Tibial artery (tissue), 4 donors: Measurements from ENCODE around the gene GLT1D1.

Source experiments
- DNase-seq, 2 donors: peaks; one replicate each; pipeline ENCODE4 v3.0.0-alpha.2; 2019
- H3K27ac ChIP-seq, 2 donors: fragments of 200-600 bp; sonication (generic) in 1 of 2; 1 replicate in 1 of 2; 2 replicates in 1 of 2; pipeline ENCODE4 v1.5.1; 2018 to 2019; ENCODE audit warnings: mild to moderate bottlenecking in 1 of 2
- H3K27me3 ChIP-seq, 2 donors: fragments of 200-600 bp; sonication (generic) in 1 of 2; one replicate each; pipeline versions ENCODE4 v1.5.1 to v1.6.0; 2016 to 2019
- H3K36me3 ChIP-seq, 3 donors: fragments of 200-600 bp; sonication (generic) in 2 of 3; one replicate each; pipeline ENCODE4 v1.5.1; 2016 to 2019; ENCODE audit warnings: mild to moderate bottlenecking in 2 of 3
- H3K4me1 ChIP-seq, 4 donors: fragments of 200-600 bp; sonication (generic) in 2 of 4; 1 replicate in 3 of 4; 2 replicates in 1 of 4; pipeline ENCODE4 v1.5.1; 2016 to 2019
- H3K4me3 ChIP-seq, 2 donors: fragments of 200-600 bp; sonication (generic) in 1 of 2; 1 replicate in 1 of 2; 2 replicates in 1 of 2; pipeline ENCODE4 v1.5.1; 2018 to 2019; ENCODE audit warnings: mild to moderate bottlenecking in 2 of 2
- H3K9me3 ChIP-seq, 3 donors: fragments of 200-600 bp; sonication (generic) in 1 of 3; one replicate each; pipeline ENCODE4 v1.5.1; 2016 to 2019
- intact Hi-C: fragments of 100-400 bp; cut with DNase I; formaldehyde crosslinking; loops from one replicate; pipeline ENCODE4 v1.15.0; 2023; ENCODE audit warnings: low total_unique reads
- TF ChIP-seq, protein P1 (sequence below), 2 experiments: fragments of 200-600 bp in 1 of 2; fragments of 450-650 bp in 1 of 2; IDR thresholded peaks; one replicate each; pipeline ENCODE4 v1.5.1; 2017 to 2019; ENCODE audit warnings: antibody characterized with exemption in 2 of 2, mild to moderate bottlenecking in 1 of 2, moderate library complexity in 1 of 2

The GLT1D1 gene

DNA sequence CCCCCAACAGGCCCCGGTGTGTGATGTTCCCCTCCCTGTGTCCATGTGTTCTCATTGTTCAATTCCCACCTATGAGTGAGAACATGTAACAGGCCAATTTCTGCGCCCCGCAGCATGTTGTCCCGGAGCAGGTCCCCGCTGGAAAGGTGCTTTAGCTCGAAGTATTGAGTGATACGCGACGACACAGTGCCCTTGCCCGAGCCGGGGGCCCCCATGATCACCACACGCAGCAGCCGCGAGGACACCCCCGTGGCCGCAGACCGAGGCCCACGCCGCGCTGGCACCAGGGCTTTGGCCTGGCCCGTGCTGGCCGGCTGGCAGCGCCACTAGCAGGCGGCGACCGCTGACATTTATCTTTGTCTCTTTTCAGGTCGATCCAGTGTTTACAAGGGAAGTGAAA is 91.7 kb downstream of the GLT1D1 start:
- Histone ChIP-seq H3K9me3 (no peaks in the 10 kb centered on the region), H3K4me3 (no peak overlapping the region), H3K27ac (no peak overlapping the region), H3K36me3 (no peaks in the 10 kb centered on the region), H3K27me3 (peaks cover 0 to 2% of the 10 kb centered on the region in 2 donors), H3K4me1 (no peaks in the 10 kb centered on the region)
- intact Hi-C loops = no loop called here
- DNase-seq = no peak
- TF ChIP-seq, protein P1, sequence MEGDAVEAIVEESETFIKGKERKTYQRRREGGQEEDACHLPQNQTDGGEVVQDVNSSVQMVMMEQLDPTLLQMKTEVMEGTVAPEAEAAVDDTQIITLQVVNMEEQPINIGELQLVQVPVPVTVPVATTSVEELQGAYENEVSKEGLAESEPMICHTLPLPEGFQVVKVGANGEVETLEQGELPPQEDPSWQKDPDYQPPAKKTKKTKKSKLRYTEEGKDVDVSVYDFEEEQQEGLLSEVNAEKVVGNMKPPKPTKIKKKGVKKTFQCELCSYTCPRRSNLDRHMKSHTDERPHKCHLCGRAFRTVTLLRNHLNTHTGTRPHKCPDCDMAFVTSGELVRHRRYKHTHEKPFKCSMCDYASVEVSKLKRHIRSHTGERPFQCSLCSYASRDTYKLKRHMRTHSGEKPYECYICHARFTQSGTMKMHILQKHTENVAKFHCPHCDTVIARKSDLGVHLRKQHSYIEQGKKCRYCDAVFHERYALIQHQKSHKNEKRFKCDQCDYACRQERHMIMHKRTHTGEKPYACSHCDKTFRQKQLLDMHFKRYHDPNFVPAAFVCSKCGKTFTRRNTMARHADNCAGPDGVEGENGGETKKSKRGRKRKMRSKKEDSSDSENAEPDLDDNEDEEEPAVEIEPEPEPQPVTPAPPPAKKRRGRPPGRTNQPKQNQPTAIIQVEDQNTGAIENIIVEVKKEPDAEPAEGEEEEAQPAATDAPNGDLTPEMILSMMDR (IDR thresholded peaks at IDR 0.05) = no peak

DNA sequence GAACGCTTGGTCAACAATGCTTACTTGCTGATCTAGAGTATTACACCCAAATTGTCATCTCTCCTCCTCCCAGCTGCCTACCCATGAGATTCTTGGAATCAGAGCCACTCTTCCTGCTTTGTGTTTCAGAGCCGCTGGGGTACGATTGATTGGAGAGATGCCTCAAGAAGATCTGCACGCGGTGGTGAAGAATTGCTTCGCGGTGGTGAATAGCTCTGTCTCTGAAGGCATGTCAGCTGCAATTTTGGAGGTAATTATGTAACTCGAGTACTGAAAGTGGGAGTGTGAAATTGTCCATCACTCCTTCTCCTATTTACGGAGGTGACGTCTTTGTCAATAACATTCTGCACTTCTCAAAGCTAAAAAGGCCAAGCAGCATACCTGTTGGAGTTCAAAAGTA is 93.9 kb downstream of the GLT1D1 start:
- no peaks in the 10 kb centered on the region for H3K4me1 ChIP-seq
- no peaks in the 10 kb centered on the region for H3K9me3 ChIP-seq
- no peaks in the 10 kb centered on the region for H3K36me3 ChIP-seq
- no peak for DNase-seq
- H3K4me3 ChIP-seq = no peak overlapping the region
- TF ChIP-seq, protein P1 (IDR thresholded peaks at IDR 0.05) = no peak
- intact Hi-C loops = no loop called here
- no peak overlapping the region for H3K27ac ChIP-seq
- peaks cover 0 to 2% of the 10 kb centered on the region in 2 donors for H3K27me3 ChIP-seq

DNA sequence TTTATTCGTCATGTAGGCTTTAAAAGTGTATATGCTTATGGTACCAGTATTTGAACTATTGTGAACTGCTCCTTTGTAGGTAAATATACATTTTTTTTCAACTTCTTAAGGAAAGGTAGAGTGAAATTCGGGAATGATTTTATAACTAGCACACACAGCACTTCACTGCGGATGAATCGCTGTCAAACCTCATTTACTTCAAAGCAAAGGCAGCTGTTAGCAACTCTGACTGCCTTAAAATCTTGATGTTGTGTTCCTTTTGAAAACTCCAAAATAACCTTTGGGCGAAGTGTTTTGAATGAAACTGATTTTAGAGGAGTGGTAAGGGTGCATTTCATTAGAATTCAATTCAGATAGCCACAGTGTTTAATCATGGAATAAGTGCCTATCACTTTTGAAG is 95.8 kb downstream of the GLT1D1 start:
- H3K4me3 ChIP-seq = no peak overlapping the region
- H3K36me3 ChIP-seq = no peaks in the 10 kb centered on the region
- H3K27me3 ChIP-seq = peaks cover 0 to 2% of the 10 kb centered on the region in 2 donors
- no peak for DNase-seq
- intact Hi-C loops = no loop called here
- no peak overlapping the region for H3K27ac ChIP-seq
- TF ChIP-seq, protein P1 (IDR thresholded peaks at IDR 0.05) = no peak
- H3K9me3 ChIP-seq = no peaks in the 10 kb centered on the region
- H3K4me1 ChIP-seq = no peaks in the 10 kb centered on the region

DNA sequence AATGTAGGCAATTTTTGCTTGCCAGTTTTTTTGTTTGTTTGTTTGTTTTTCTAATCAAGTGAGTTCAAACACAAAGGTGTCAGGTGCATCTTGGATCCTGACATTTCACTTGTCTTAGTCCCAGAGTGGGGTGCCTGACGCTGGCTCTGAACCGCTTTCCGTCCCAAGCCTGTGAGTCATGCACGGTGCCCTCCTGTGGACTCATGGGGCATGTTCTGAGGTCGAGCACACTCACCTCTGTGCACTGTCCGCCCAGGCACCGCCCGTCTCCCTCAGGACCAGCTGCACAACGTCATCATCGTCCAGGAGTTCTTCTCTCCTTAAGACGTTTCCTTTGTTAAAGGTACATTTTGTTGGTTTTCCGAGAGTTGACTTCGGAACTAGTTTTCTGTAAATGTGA is 98.2 kb downstream of the GLT1D1 start:
- H3K9me3 ChIP-seq = no peaks in the 10 kb centered on the region
- no peak overlapping the region for H3K4me3 ChIP-seq
- DNase-seq = no peak
- no peak overlapping the region for H3K27ac ChIP-seq
- H3K27me3 ChIP-seq = no peaks in the 10 kb centered on the region
- intact Hi-C loops = no loop called here
- no peaks in the 10 kb centered on the region for H3K4me1 ChIP-seq
- TF ChIP-seq, protein P1 (IDR thresholded peaks at IDR 0.05) = no peak
- H3K36me3 ChIP-seq = no peaks in the 10 kb centered on the region

DNA sequence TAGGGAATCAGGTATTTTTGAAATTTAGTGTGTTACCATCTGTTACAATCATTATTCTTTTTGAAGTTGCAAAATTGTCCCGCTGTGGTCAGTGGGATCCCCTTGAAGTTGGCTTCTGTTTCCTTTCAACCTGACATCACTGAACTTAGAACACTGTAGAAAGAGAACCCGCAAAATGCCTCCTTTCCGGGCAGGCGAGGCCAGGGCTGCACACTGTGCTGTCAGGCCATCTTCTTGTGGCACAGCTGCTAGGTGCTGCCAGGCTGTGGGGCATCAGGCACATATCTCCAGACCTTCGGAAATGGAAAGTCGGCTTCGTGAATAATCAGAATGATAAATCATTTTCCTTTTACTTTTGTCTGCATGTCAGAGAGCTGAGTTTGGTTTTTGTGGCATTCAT is 103.5 kb downstream of the GLT1D1 start:
- H3K36me3 ChIP-seq = no peaks in the 10 kb centered on the region

More for the DNA sequence above, 103.5 kb downstream of the GLT1D1 start:
- Histone ChIP-seq H3K27me3 (peaks cover 0 to 11% of the 10 kb centered on the region in 2 donors), H3K4me3 (no peak overlapping the region), H3K4me1 (no peaks in the 10 kb centered on the region), H3K9me3 (no peaks in the 10 kb centered on the region), H3K27ac (no peak overlapping the region)
- TF ChIP-seq, protein P1 (IDR thresholded peaks at IDR 0.05) = no peak
- DNase-seq = no peak
- intact Hi-C loops = no loop called here
